AG10803 (cell line): ENCODE data around the gene TTLL11.

ENCODE experiments used
- DNase-seq: peaks from one replicate; pipeline ENCODE4 v3.0.0; 2010; ENCODE audit warnings: low read depth
- H3K4me3 ChIP-seq: 2 replicates; pipeline ENCODE4 v1.5.1; 2011; ENCODE audit warnings: mild to moderate bottlenecking, low read length, control low read depth
- CTCF ChIP-seq: conservative IDR thresholded peaks from 2 replicates; pipeline ENCODE4 v1.5.1; 2011; ENCODE audit warnings: mild to moderate bottlenecking, low read length, control low read depth, inconsistent platforms

Gene TTLL11

GRCh38 chr9:121942313-121942712, 150.8 kb downstream of the TTLL11 start:
- no peak for DNase-seq
- no peak for TF ChIP-seq CTCF
- no peak overlapping the region for H3K4me3 ChIP-seq

- TF ChIP-seq CTCF = no peak
- H3K4me3 ChIP-seq = no peak overlapping the region
- DNase-seq = no peak
Measured at GRCh38 chr9:121939643-121940042, 153.5 kb downstream of the TTLL11 start.

GRCh38 chr9:121938621-121939020, 154.5 kb downstream of the TTLL11 start:
- no peak for DNase-seq
- TF ChIP-seq CTCF = no peak

GRCh38 chr9:121937240-121937639, 155.9 kb downstream of the TTLL11 start:
- no peak overlapping the region for H3K4me3 ChIP-seq

More at GRCh38 chr9:121938621-121939020, 154.5 kb downstream of the TTLL11 start:
- no peak overlapping the region for H3K4me3 ChIP-seq

GRCh38 chr9:121935739-121936138, 157.4 kb downstream of the TTLL11 start:
- no peak for DNase-seq
- no peak overlapping the region for H3K4me3 ChIP-seq
- TF ChIP-seq CTCF = no peak

More at GRCh38 chr9:121937240-121937639, 155.9 kb downstream of the TTLL11 start:
- no peak for DNase-seq
- TF ChIP-seq CTCF = no peak

GRCh38 chr9:121930956-121931355, 162.2 kb downstream of the TTLL11 start:
- DNase-seq = no peak
- no peak for TF ChIP-seq CTCF
- no peak overlapping the region for H3K4me3 ChIP-seq

- 0 out of 2 replicates have a peak, but pooled peaks have one; percentile 11 for TF ChIP-seq CTCF
- DNase-seq = no peak
- H3K4me3 ChIP-seq = no peak overlapping the region
Measured at GRCh38 chr9:121929893-121930875, 162.9 kb downstream of the TTLL11 start.
